GM18909 (cell line): ENCODE data around the gene TMEM245.

Source experiments
- ATAC-seq: cut with Tn5 transposase; IDR thresholded peaks from one replicate; pipeline ENCODE4 v1.9.1; 2021; ENCODE audit warnings: mild to moderate bottlenecking; ENCODE audit not compliant: unreplicated experiment, poor library complexity

The TMEM245 gene

GRCh38 chr9:109107402-109108240 lies 12.1 kb downstream of the TMEM245 start:
- no peak for ATAC-seq

GRCh38 chr9:109101810-109102209 lies 17.9 kb downstream of the TMEM245 start:
- peak; percentile 74 for ATAC-seq

GRCh38 chr9:109101202-109101595 lies 18.5 kb downstream of the TMEM245 start:
- no peak for ATAC-seq

- ATAC-seq, result peak; percentile 34
Measured at GRCh38 chr9:109100543-109101201, 19.1 kb downstream of the TMEM245 start.

- ATAC-seq, result no peak
Measured at GRCh38 chr9:109098960-109099308, 20.8 kb downstream of the TMEM245 start.

GRCh38 chr9:109098171-109098959 lies 21.4 kb downstream of the TMEM245 start:
- ATAC-seq, result no peak

- ATAC-seq, result no peak
Measured at GRCh38 chr9:109097146-109097545, 22.6 kb downstream of the TMEM245 start.

- ATAC-seq, result no peak
Measured at GRCh38 chr9:109095321-109095720, 24.4 kb downstream of the TMEM245 start.

GRCh38 chr9:109094268-109094667 lies 25.5 kb downstream of the TMEM245 start:
- no peak for ATAC-seq

GRCh38 chr9:109092587-109092986 lies 27.2 kb downstream of the TMEM245 start:
- no peak for ATAC-seq

- ATAC-seq, result no peak
Measured at GRCh38 chr9:109092051-109092580, 27.6 kb downstream of the TMEM245 start.

- no peak for ATAC-seq
Measured at GRCh38 chr9:109088221-109088620, 31.5 kb downstream of the TMEM245 start.

- no peak for ATAC-seq
Measured at GRCh38 chr9:109087795-109088194, 32.0 kb downstream of the TMEM245 start.

- ATAC-seq, result peak; percentile 95
Measured at GRCh38 chr9:109086221-109086620, 33.5 kb downstream of the TMEM245 start.

GRCh38 chr9:109085510-109085909 lies 34.2 kb downstream of the TMEM245 start:
- ATAC-seq, result no peak

GRCh38 chr9:109083813-109084405 lies 35.8 kb downstream of the TMEM245 start:
- no peak for ATAC-seq

- no peak for ATAC-seq
Measured at GRCh38 chr9:109083141-109083540, 36.6 kb downstream of the TMEM245 start.

GRCh38 chr9:109082091-109082620 lies 37.6 kb downstream of the TMEM245 start:
- no peak for ATAC-seq

- ATAC-seq, result no peak
Measured at GRCh38 chr9:109074236-109074889, 45.4 kb downstream of the TMEM245 start.
